ENCODE results near the gene WDR38.

DNA sequence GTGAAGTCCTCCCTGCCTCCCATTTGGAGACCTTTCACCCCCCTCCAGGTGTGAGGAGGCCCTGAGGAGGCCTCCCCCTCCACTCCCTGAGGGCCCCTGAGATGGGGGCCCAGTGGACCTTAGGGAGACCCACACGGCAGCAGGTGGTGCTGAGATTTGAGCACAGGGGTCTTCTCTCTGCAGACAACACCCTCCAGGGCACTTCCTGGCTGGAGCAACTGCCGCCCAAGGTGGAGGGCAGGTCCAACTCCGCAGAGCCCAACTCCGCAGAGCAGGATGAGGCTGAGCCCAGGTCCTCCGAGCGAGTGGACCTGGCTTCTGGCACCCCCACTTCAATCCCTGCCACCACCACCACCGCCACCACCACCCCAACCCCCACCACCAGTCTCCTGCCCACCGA, 49.3 kb upstream of the WDR38 start:
- TF ChIP-seq YY1 (IDR thresholded peaks at IDR 0.05; ENCODE audit: insufficient read depth, insufficient read length) (no peak), ZNF274 (IDR thresholded peaks at IDR 0.05; ENCODE audit: low read depth, low read length) (no peak), SUZ12 (IDR thresholded peaks at IDR 0.05; ENCODE audit: extremely low read depth, insufficient read depth, insufficient read length) (no peak)
